K562 (cell line): ENCODE measurements around the gene GPR85. TPM values are rescaled to one million over a fixed set of nuclear protein-coding genes. Genes with fewer than 3 reads are reported as not detected.

Source experiments
- ARID3A ChIP-seq: IDR thresholded peaks from 2 replicates; pipeline ENCODE4 v1.6.1; 2012; ENCODE audit warnings: low read depth, low read length, improper control_type of control experiment, borderline replicate concordance
- FIP1L1 ChIP-seq: fragments of 200-400 bp; formaldehyde crosslinking; IDR thresholded peaks from 2 replicates; pipeline ENCODE4 v1.6.1; 2018; ENCODE audit warnings: mild to moderate bottlenecking, low read depth, low read length; ENCODE audit not compliant: poor library complexity, severe bottlenecking
- GABPB2 ChIP-seq: fragments of 250-450 bp; sonication (Bioruptor Pico); conservative IDR thresholded peaks from 2 replicates; pipeline ENCODE4 v1.5.1; 2021; ENCODE audit warnings: mild to moderate bottlenecking
- KDM2B ChIP-seq: fragments of 250-450 bp; sonication (Bioruptor Pico); IDR thresholded peaks from 2 replicates; pipeline ENCODE4 v1.8.0; 2021; ENCODE audit warnings: mild to moderate bottlenecking, moderate library complexity
- MGA ChIP-seq: fragments of 450-650 bp; IDR thresholded peaks from 2 replicates; pipeline ENCODE4 v1.6.1; 2016; ENCODE audit warnings: mild to moderate bottlenecking, moderate library complexity
- POLR3A ChIP-seq: IDR thresholded peaks from 2 replicates; pipeline ENCODE4 v1.6.1; 2011; ENCODE audit warnings: borderline replicate concordance, mild to moderate bottlenecking, moderate library complexity; ENCODE audit not compliant: insufficient read length, insufficient read depth; ENCODE audit errors: extremely low read depth
- SREBF2 ChIP-seq: sonication (generic); formaldehyde crosslinking; IDR thresholded peaks from 2 replicates; pipeline ENCODE4 v1.4.0; 2020; ENCODE audit warnings: mild to moderate bottlenecking, missing genetic modification reagents
- TFE3 ChIP-seq: fragments of 450-650 bp; formaldehyde crosslinking; IDR thresholded peaks from 2 replicates; pipeline ENCODE4 v1.4.0; 2020; ENCODE audit warnings: mild to moderate bottlenecking, mixed read lengths
- polyA plus RNA-seq, 8 experiments: library from polyadenylated mRNA; depleted of rRNA in 4 of 8; stranded (reverse) in 5 of 8; unstranded in 3 of 8; fragments of >200 nt; fragmentation: Nextera tagmentation in 2 of 8; fragmentation: Illumina TruSeq in 1 of 8; extraction: Ambion mirVana in 2 of 8; extraction: Trizol in 1 of 8; gene quantifications; 2 replicates each; pipeline versions ENCODE4 v1.2.1 to v1.2.3, GENCODE V29; 2011 to 2014; ENCODE audit warnings: inconsistent platforms in 1 of 8, missing spikeins in 1 of 8
- total RNA-seq, 7 experiments: library from RNA; depleted of rRNA in 6 of 7; stranded (reverse); fragments of >200 nt in 6 of 7; fragmentation: Illumina TruSeq in 2 of 7; extraction: Trizol in 2 of 7; gene quantifications; 2 replicates each; pipeline versions ENCODE4 v1.2.1 to v1.2.3, GENCODE V29; 2011 to 2021; ENCODE audit warnings: low replicate concordance in 1 of 7

Gene GPR85
- total and polyA plus RNA-seq, 9 of the 15 experiments (the other 6 are each of a cell fraction or from before 2014, with no cell fraction given): 2.9 to 18.2 (median 4.0) TPM

GRCh38 chr7:113118074-113118959 lies 31.7 kb upstream of the GPR85 start, which contains the start of gene SMIM30 (continued):
- peak; percentile 51; the same call in 1 of the 2 replicates for TF ChIP-seq TFE3
- no peak for TF ChIP-seq SREBF2 (CRISPR knock-in tag)
- no peak for TF ChIP-seq GABPB2
- TF ChIP-seq ARID3A: no peak
- no peak for TF ChIP-seq POLR3A
- no peak for TF ChIP-seq KDM2B (CRISPR knock-in tag)
- TF ChIP-seq FIP1L1: no peak
- TF ChIP-seq MGA: peak; percentile 87
